GM18873 (cell line): ENCODE measurements around the gene OTUD6A.
"Not testable (repeated sequence)": the region's sequence is repeated elsewhere in the genome, so short reads cannot be mapped to it uniquely, and the experiment has no call there.

ENCODE experiments used
- ATAC-seq: cut with Tn5 transposase; IDR thresholded peaks from one replicate; pipeline ENCODE4 v1.9.1; 2021; ENCODE audit warnings: mild to moderate bottlenecking, moderate library complexity, moderate number of reproducible peaks; ENCODE audit not compliant: unreplicated experiment, low FRiP score

The OTUD6A gene

DNA sequence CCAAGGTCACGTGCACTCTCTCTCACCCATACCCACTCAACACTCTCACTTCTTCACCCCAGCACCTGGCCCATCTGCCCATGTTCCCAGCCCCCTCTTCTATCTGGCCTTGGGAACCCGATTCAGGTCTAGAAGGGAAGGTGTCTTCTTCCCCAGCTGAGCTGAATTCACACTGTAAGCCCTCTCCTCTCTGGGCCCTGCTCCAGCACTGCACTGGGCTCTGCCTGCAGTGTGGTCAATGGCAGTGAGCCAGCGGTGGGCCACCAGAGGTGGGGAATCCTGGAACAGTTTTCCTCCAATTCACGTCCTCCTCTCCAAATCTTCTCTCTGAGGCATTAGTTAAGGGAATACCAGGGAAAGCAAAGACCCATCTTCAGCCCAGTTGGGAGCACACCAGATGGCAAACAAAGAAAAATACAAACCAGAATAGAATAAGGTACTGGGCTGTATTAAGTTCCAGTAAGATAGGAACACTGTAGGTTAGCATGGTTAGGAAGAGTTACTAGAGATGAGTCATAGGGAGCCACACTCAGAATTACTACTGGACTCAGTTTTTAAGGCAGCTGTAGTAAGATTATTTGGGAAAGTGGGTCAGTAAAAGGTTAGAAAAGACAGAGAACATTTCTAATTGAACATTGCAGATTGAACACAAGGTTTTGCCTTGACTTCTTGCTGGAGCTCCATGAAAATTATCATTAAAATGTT, 17.6 kb upstream of the OTUD6A start:
- ATAC-seq = no peak

GRCh38 chrX:70046978-70047377, 15.3 kb upstream of the OTUD6A start:
- no peak for ATAC-seq

DNA sequence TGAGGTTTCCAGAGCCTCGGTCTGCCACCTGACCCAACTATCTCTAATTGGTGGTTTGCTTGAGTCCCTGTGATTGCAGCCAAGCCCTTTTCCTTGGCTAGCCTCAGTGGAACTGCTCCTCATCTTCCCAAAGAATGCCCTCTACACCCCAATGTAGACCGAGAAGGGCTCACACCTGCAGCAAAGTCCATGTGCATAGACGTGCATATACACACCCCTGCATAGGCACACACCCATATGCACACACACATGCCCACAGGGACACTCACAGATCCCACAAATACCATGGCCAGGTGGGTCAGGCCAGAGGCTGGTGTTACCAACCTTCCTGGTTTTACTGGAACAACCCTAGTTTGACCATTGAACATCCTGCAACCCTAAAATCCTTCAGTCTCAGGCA, 12.9 kb upstream of the OTUD6A start:
- no peak for ATAC-seq

GRCh38 chrX:70049925-70050324, 12.3 kb upstream of the OTUD6A start, which contains the start of gene AWAT2:
Gene AWAT2, minus strand, starts transcription at chrX:70049938. Its CDS starts 6 bp downstream, at chrX:70049932.
- ATAC-seq = no peak

GRCh38 chrX:70052895-70053615, 9.2 kb upstream of the OTUD6A start:
- ATAC-seq = no peak

GRCh38 chrX:70054391-70054790, 7.9 kb upstream of the OTUD6A start:
- no peak for ATAC-seq

GRCh38 chrX:70062961-70063550, 799 bp downstream of the OTUD6A start:
- ATAC-seq = no peak

- no peak for ATAC-seq
These were observed 4.4 kb downstream of the OTUD6A start for GRCh38 chrX:70066646-70067045.

DNA sequence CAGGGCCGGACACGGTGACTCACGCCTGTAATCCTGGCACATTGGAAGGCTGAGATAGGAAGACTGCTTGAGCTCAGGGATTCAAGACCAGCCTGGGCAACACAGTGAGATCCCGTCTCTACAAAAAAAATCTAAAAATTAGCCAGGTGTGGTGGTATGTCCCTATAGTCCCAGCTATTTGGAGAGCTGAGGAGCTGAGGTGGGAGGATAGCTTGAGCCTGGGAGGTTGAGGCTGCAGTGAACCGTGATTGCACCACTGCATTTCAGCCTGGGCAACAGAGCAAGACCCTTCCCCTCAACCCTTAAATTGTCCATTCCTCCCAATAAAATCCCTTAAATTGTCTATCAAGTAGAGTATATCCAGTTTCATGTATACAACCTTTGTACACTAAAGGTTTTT, 17.0 kb downstream of the OTUD6A start:
- ATAC-seq = no peak

DNA sequence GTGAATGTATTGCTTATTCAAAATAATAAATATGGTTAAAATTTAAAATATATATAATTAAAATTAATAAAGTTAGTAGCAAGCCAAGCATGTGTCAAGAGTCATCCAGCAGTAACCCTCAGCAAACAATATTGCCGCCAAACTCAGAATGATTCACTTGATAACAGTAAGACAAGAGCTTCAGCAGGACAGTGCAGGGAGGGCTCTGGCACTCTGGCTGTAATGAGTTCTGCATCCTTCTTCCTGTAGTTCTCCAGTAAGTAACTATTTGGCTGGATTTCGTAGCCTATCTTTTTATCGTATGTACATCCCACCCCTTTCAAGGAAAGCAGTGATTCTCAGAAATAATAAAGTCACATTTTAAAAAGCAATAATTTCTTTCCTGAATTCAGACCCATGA, 17.6 kb downstream of the OTUD6A start:
- ATAC-seq = no peak

DNA sequence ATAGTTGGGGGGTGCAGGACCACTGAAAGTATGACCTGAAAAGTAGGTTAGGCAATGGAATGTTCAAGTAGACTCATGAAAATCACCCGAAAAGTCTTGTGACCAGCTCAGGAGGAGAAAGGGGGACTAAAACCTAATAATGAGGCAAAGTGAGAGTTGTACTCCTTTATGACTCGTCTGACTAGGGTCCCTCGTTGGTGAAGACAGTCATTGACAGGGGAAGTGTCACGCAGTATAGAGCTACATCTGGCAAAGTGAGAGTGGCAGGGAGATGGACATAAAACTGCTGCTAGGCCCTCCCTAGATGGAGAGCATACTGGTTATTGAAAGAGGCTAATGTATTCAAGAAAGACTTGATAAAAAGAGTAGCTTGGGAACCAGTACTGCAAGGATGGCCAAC, 20.5 kb downstream of the OTUD6A start:
- no peak for ATAC-seq

- no peak for ATAC-seq
These were observed 22.5 kb downstream of the OTUD6A start for GRCh38 chrX:70084592-70085240.

DNA sequence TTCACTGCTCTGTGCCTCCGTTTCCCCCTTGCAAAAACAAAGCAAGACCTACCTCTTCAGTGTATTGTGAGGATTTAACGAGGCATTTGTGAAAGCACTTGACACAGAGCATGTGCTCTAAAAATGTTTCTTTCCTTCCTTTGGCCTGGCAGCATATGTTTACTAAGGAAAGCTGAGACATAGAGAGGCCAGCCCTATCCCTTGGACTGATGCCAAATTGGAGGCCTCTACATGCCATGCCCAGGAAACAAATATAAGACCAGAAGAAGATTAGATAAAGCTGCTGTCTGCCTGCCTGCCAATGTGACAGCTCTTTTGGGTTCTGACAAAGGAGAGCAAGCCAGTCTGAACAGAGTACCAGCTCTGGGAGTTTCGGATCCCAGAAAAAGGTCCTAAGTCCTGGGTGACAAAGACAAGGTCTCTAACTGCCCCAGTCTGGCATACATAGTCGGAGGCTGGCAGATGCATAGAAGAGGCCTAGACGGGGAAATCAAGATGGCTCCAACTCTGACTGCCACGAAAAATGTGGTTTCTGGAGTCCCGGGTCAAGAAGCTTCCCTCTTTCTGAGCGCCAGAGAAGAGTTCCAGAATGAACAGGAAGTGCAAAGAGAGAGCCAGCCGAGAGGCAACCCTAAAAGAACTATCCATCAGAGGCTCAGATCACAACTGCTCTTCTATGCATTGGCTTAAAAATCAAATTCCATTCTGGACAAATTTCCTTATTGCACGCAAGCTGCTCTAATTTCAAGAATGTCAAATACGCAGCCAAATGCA, 25.8 kb downstream of the OTUD6A start:
- ATAC-seq = no peak

GRCh38 chrX:70088751-70089150, 26.5 kb downstream of the OTUD6A start:
- no peak for ATAC-seq

DNA sequence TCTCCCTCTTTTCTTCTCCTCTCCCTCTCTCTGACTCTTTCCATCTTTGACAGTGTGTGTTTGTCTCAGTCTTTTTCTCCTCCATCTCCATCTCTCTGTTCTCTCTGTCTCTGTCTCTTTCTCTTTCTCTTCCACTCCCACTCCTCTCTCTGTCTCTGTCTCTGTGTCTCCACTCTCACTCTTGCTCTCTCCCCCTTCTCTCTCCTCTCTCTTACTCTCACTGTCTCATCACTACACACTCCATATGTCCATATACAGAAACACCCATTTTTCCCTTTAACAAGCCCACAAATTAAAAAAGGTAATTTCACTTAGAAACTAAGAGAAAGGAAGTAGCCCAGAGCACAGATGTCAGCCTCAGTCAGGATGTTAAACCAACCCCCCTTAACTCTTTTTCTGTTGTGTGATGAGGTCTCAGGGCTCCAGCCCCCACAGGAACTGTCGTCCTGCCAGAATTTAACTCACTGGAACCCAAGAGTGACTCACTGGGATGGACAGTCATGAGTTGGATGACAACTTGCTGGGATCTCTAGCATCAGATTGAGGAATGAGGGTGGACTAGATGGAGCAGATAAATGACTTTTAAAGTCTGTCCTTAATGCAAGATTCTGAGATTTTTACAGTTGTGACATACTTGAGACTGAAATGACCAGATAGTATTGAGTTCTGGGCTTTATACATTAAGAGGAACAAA, 27.5 kb downstream of the OTUD6A start:
- no peak for ATAC-seq

GRCh38 chrX:70092247-70092646, 30.0 kb downstream of the OTUD6A start:
- ATAC-seq = peak; percentile 57

DNA sequence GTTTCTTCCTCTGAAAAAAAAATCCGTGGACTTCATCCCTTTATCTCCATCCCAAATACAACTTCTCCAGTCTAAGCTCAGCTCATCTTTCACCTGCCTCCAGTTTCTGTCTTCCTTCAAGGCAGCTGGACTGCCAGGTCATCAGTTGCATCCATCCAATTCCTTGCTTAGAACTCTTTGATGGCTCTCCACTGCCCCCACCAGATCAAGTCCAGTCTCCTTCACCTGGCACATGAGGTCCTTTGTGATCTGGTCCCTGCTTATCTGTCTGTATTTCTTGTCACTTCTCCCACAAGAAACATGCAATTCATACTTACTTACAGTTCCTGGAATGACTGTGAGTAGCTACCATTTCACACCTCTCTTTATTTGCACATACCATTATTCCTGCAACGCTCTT, 33.8 kb downstream of the OTUD6A start:
- ATAC-seq = no peak

GRCh38 chrX:70105229-70105628, 43.0 kb downstream of the OTUD6A start:
- no peak for ATAC-seq

DNA sequence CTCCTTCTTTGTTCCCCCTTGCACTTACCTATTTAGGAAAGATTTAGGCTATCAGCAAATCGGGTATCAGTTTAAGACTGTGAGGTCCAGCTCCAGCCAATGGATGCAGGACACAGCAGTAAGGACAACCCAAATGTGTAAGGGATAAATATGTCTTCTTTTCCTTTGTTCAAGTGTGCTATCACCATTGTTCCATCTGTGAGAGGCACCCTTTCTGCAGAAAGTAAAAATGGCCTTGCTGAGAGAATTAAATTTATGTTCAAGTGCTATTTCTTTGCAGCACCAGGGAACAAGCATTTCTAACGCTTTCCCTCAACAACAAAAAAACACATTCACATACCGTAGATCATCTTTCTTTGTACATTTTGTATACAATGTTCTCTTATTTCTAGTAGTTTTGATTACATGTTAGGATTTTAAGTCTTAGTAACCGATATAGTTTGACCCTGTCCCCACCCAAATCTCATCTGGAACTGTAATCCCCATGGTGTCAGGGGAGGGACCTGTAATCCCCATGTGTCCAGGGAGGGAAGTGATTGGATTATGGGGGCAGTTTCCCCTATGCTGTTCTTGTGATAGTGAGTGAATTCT, 49.3 kb downstream of the OTUD6A start:
- ATAC-seq = not testable (repeated sequence)
